Measurements from ENCODE around the gene CCDC157. TPM values are rescaled to one million over a fixed set of nuclear protein-coding genes. Genes with fewer than 3 reads are reported as not detected.

The CCDC157 gene
- total RNA-seq, 6 experiments from 2014 or later = 0.54 to 2.9 (median 0.86) TPM

DNA sequence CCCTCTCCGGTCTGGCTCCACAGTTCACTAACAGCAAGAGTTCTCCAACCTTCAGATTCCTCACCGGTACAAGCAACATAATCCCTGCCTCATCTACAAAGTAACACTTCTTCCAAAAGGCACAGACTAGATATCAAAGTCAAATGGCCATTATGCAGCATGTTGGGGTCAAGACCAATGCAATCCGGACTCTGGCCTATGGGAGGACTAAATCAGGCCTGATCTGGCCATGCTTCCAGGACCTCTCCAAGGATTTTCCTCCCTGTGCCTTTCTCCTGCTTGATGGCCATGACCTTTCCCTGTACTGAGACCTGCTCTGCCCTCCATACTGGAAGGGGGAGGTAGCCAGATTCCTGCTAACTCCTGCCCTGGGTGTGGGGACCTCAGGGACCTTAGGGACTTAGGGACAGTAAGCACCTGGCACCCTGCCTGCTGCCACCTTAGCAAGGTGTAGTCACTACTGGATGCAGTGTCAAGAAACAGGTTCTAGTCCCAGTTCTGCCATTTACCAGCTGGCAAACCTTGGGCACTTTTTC is 36.7 kb upstream of the CCDC157 start:
- no peaks in the 10 kb centered on the region for H3K27me3 ChIP-seq
- TF ChIP-seq POLR2A (IDR thresholded peaks at IDR 0.05) (no peak), CTCF (IDR thresholded peaks at IDR 0.05) (no peak)
- H3K27ac ChIP-seq = peak overlapping the region in 1 of 3 donors; percentile 94
- no peaks in the 10 kb centered on the region for H3K36me3 ChIP-seq
- 55% methylated on average over 3 of the region's 3 CpGs for WGBS (ENCODE audit: insufficient coverage, low coverage, low lambda C conversion rate, missing lambda C conversion rate)
- intact Hi-C loops (cut with DNase I) = no loop called here
- peak in 2 of 3 donors; percentile 65 to 71 for DNase-seq
- peaks cover 0 to 90% (median 25%) of the 10 kb centered on the region in 4 donors for H3K4me1 ChIP-seq
- ATAC-seq = peak in 2 of 4 donors; percentile 1 to 5
- H3K9me3 ChIP-seq = no peaks in the 10 kb centered on the region
- H3K4me3 ChIP-seq = no peak overlapping the region

DNA sequence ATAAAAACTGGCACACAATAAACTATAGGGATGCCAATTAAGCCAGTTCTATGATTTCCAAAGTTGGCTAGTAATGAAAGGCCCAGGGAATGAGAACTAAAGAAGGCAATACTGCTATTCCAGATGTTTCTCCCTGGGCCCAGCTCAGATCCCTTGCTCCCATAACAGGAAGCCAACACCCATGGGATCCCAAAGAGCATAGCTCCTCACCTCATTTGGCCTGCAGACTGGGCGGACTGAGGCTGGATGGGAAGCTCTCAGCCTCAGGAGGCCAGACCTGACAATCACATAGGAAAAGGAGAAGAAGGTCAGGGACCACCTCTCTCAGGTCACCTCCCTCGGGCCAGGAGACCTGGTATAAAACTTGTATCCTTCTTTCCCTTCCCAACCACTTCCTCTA is 35.3 kb upstream of the CCDC157 start:
- no peak for TF ChIP-seq CTCF (IDR thresholded peaks at IDR 0.05)
- TF ChIP-seq POLR2A (IDR thresholded peaks at IDR 0.05) = no peak
- H3K4me3 ChIP-seq = no peak overlapping the region
- intact Hi-C loops (cut with DNase I) = no loop called here
- H3K4me1 ChIP-seq = peaks cover 0 to 87% (median 25%) of the 10 kb centered on the region in 4 donors
- H3K9me3 ChIP-seq = no peaks in the 10 kb centered on the region
- H3K27ac ChIP-seq = peak overlapping the region in 1 of 3 donors; percentile 94
- DNase-seq (no peak), ATAC-seq (no peak)
- 60% methylated on average over 1 of the region's 2 CpGs for WGBS (ENCODE audit: insufficient coverage, low coverage, low lambda C conversion rate, missing lambda C conversion rate)
- no peaks in the 10 kb centered on the region for H3K27me3 ChIP-seq
- H3K36me3 ChIP-seq = no peaks in the 10 kb centered on the region

- WGBS (ENCODE audit: insufficient coverage, low coverage, low lambda C conversion rate, missing lambda C conversion rate) = 93% methylated on average over 3 of the region's 3 CpGs
- H3K27ac ChIP-seq = peak overlapping the region in 1 of 3 donors; percentile 63
- H3K27me3 ChIP-seq = no peaks in the 10 kb centered on the region
- no peaks in the 10 kb centered on the region for H3K36me3 ChIP-seq
- H3K9me3 ChIP-seq = no peaks in the 10 kb centered on the region
- no peak for DNase-seq
- H3K4me1 ChIP-seq = peaks cover 0 to 82% (median 21%) of the 10 kb centered on the region in 4 donors
- no peak overlapping the region for H3K4me3 ChIP-seq
- no peak for ATAC-seq
- TF ChIP-seq POLR2A (IDR thresholded peaks at IDR 0.05) (no peak), CTCF (IDR thresholded peaks at IDR 0.05) (no peak)
- intact Hi-C loops (cut with DNase I) = no loop called here
Measured at GRCh38 chr22:30323246-30323645, 33.6 kb upstream of the CCDC157 start.

DNA sequence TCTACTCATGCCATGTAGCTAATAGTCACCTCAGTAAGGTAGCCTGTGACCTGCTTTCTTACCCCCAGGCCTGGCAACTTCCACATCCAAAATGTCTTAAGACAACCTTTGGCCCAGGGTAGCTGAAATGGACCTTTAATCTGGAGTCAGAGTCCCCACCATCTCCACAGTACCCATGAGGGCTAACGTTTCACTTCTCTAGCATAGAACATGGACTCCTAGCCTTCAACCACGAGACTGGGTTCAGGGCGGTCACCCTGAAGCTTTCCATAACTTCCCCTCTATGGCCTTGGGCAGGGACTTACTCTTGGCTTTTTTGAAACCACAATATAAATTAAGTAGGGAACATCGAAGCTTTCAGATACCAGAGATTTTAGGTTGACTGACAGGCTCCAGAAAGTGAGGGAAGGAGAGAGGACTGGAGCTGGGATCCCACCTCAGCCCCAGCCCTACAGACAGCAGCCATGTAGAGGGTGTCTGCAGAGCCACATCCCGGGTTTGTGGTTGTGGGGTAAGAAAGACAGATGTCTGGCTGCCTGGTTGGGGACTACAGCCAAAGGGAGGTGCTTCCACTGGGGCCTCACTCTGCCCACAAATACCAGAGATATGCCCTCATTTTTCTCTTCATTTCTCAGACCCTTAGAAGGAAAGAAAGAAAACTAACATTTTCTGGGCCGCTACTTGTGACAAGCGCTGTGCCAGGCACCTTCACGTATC is 32.6 kb upstream of the CCDC157 start:
- intact Hi-C loops (cut with DNase I) = no loop called here
- Histone ChIP-seq H3K27ac (peak overlapping the region in 2 of 3 donors; percentile 29 to 63), H3K27me3 (no peaks in the 10 kb centered on the region), H3K4me3 (peak overlapping the region in 2 of 3 donors; percentile 12 to 97), H3K9me3 (no peaks in the 10 kb centered on the region), H3K4me1 (peaks cover 0 to 73% (median 19%) of the 10 kb centered on the region in 4 donors), H3K36me3 (no peaks in the 10 kb centered on the region)
- peak in 1 of 3 donors; percentile 47 for DNase-seq
- peak in 1 of 4 donors; percentile 12 for ATAC-seq
- TF ChIP-seq CTCF (IDR thresholded peaks at IDR 0.05) (no peak), POLR2A (IDR thresholded peaks at IDR 0.05) (no peak)
- 40% methylated on average over 8 of the region's 8 CpGs for WGBS (ENCODE audit: insufficient coverage, low coverage, low lambda C conversion rate, missing lambda C conversion rate)

All from right lobe of liver (tissue), 6 donors.